Measurements from ENCODE around the gene ZC3H12C.

ZC3H12C gene

GRCh38 chr11:110169738-110170137 lies 76.5 kb downstream of the ZC3H12C start:
- Histone ChIP-seq H3K27me3 (ENCODE audit: control insufficient read depth in 1 of 2, insufficient read depth in 1 of 2, low read length in 2 of 2) (no peaks in the 10 kb centered on the region), H3K23ac (ENCODE audit: low read length in 2 of 2) (no peak overlapping the region), H3K36me3 (ENCODE audit: control insufficient read depth in 1 of 2, insufficient read depth in 2 of 2, low read depth in 1 of 2, low read length in 2 of 2) (peaks cover 9 to 12% of the 10 kb centered on the region in 2 experiments), H3K79me1 (replicated peaks; ENCODE audit: low read length, poor library complexity, severe bottlenecking) (peaks cover 9% of the 10 kb centered on the region), H3K14ac (ENCODE audit: low read length in 2 of 2) (no peak overlapping the region), H2BK5ac (ENCODE audit: low read depth, low read length, poor library complexity, severe bottlenecking) (no peak overlapping the region), H3K27ac (ENCODE audit: low read length, poor library complexity, severe bottlenecking) (no peak overlapping the region), H3K9ac (ENCODE audit: low read length) (no peak overlapping the region), H3K4me3 (ENCODE audit: insufficient read depth in 1 of 2, low read depth in 1 of 2, low read length in 2 of 2) (no peak overlapping the region), H2BK120ac (ENCODE audit: low read depth, low read length) (no peak overlapping the region), H3K4ac (ENCODE audit: low read depth in 1 of 2, low read length in 2 of 2) (no peak overlapping the region), H3K9me3 (ENCODE audit: control insufficient read depth, low read length) (no peaks in the 10 kb centered on the region), H2BK15ac (ENCODE audit: low read depth, poor library complexity, severe bottlenecking) (no peak overlapping the region), H3K4me2 (ENCODE audit: low read length, poor library complexity, severe bottlenecking) (no peak overlapping the region), H2AK5ac (ENCODE audit: low read length, severe bottlenecking) (no peak overlapping the region), H3K18ac (ENCODE audit: low read depth in 1 of 2, low read length in 2 of 2) (no peak overlapping the region), H3K4me1 (ENCODE audit: control insufficient read depth, insufficient read depth, low read depth, low read length) (no peaks in the 10 kb centered on the region), H2AFZ (ENCODE audit: low read depth, low read length) (no peak overlapping the region), H2BK12ac (ENCODE audit: low read length in 2 of 2) (no peak overlapping the region), H4K8ac (ENCODE audit: low read length) (no peak overlapping the region), H4K91ac (ENCODE audit: low read length) (no peak overlapping the region)
- WGBS = 92% methylated on average over 2 of the region's 2 CpGs
- no peak for DNase-seq

GRCh38 chr11:110172468-110173065 lies 79.4 kb downstream of the ZC3H12C start:
- Histone ChIP-seq H3K9ac (ENCODE audit: low read length) (no peak overlapping the region), H3K79me1 (replicated peaks; ENCODE audit: low read length, poor library complexity, severe bottlenecking) (peaks cover under 1% of the 10 kb centered on the region), H3K9me3 (ENCODE audit: control insufficient read depth, low read length) (no peaks in the 10 kb centered on the region), H2BK5ac (ENCODE audit: low read depth, low read length, poor library complexity, severe bottlenecking) (no peak overlapping the region), H3K18ac (ENCODE audit: low read depth in 1 of 2, low read length in 2 of 2) (no peak overlapping the region), H4K91ac (ENCODE audit: low read length) (no peak overlapping the region), H2AK5ac (ENCODE audit: low read length, severe bottlenecking) (no peak overlapping the region), H4K8ac (ENCODE audit: low read length) (no peak overlapping the region), H2BK120ac (ENCODE audit: low read depth, low read length) (no peak overlapping the region), H3K14ac (ENCODE audit: low read length in 2 of 2) (no peak overlapping the region), H3K4ac (ENCODE audit: low read depth in 1 of 2, low read length in 2 of 2) (no peak overlapping the region), H3K23ac (ENCODE audit: low read length in 2 of 2) (no peak overlapping the region), H3K4me1 (ENCODE audit: control insufficient read depth, insufficient read depth, low read depth, low read length) (peaks cover 5% of the 10 kb centered on the region), H3K4me3 (ENCODE audit: insufficient read depth in 1 of 2, low read depth in 1 of 2, low read length in 2 of 2) (no peak overlapping the region), H3K4me2 (ENCODE audit: low read length, poor library complexity, severe bottlenecking) (no peak overlapping the region), H2BK12ac (ENCODE audit: low read length in 2 of 2) (no peak overlapping the region), H3K36me3 (ENCODE audit: control insufficient read depth in 1 of 2, insufficient read depth in 2 of 2, low read depth in 1 of 2, low read length in 2 of 2) (no peaks in the 10 kb centered on the region), H3K27me3 (ENCODE audit: control insufficient read depth in 1 of 2, insufficient read depth in 1 of 2, low read length in 2 of 2) (no peaks in the 10 kb centered on the region), H2BK15ac (ENCODE audit: low read depth, poor library complexity, severe bottlenecking) (no peak overlapping the region), H2AFZ (ENCODE audit: low read depth, low read length) (no peak overlapping the region), H3K27ac (ENCODE audit: low read length, poor library complexity, severe bottlenecking) (no peak overlapping the region)
- WGBS = 86% methylated on average over 10 of the region's 11 CpGs
- no peak for DNase-seq

GRCh38 chr11:110173811-110174644 lies 80.8 kb downstream of the ZC3H12C start:
- Histone ChIP-seq H2BK5ac (ENCODE audit: low read depth, low read length, poor library complexity, severe bottlenecking) (no peak overlapping the region), H3K36me3 (ENCODE audit: control insufficient read depth in 1 of 2, insufficient read depth in 2 of 2, low read depth in 1 of 2, low read length in 2 of 2) (no peaks in the 10 kb centered on the region), H3K9ac (ENCODE audit: low read length) (peak overlapping the region; percentile 83), H2BK15ac (ENCODE audit: low read depth, poor library complexity, severe bottlenecking) (no peak overlapping the region), H3K18ac (ENCODE audit: low read depth in 1 of 2, low read length in 2 of 2) (no peak overlapping the region), H2AFZ (ENCODE audit: low read depth, low read length) (no peak overlapping the region), H3K79me1 (replicated peaks; ENCODE audit: low read length, poor library complexity, severe bottlenecking) (no peaks in the 10 kb centered on the region), H3K23ac (ENCODE audit: low read length in 2 of 2) (no peak overlapping the region), H2BK120ac (ENCODE audit: low read depth, low read length) (no peak overlapping the region), H3K4me1 (ENCODE audit: control insufficient read depth, insufficient read depth, low read depth, low read length) (peaks cover 5% of the 10 kb centered on the region), H3K4me2 (ENCODE audit: low read length, poor library complexity, severe bottlenecking) (peak overlapping the region; percentile 51), H4K8ac (ENCODE audit: low read length) (peak overlapping the region; percentile 70), H3K4me3 (ENCODE audit: insufficient read depth in 1 of 2, low read depth in 1 of 2, low read length in 2 of 2) (peak overlapping the region in 1 of 2 experiments; percentile 74), H3K4ac (ENCODE audit: low read depth in 1 of 2, low read length in 2 of 2) (no peak overlapping the region), H2AK5ac (ENCODE audit: low read length, severe bottlenecking) (no peak overlapping the region), H2BK12ac (ENCODE audit: low read length in 2 of 2) (no peak overlapping the region), H4K91ac (ENCODE audit: low read length) (no peak overlapping the region), H3K14ac (ENCODE audit: low read length in 2 of 2) (no peak overlapping the region), H3K27me3 (ENCODE audit: control insufficient read depth in 1 of 2, insufficient read depth in 1 of 2, low read length in 2 of 2) (no peaks in the 10 kb centered on the region), H3K9me3 (ENCODE audit: control insufficient read depth, low read length) (no peaks in the 10 kb centered on the region), H3K27ac (ENCODE audit: low read length, poor library complexity, severe bottlenecking) (peak overlapping the region; percentile 72)
- WGBS = 26% methylated on average over 12 of the region's 14 CpGs
- peak; percentile 59 for DNase-seq

- no peaks in the 10 kb centered on the region for H3K27me3 ChIP-seq (ENCODE audit: control insufficient read depth in 1 of 2, insufficient read depth in 1 of 2, low read length in 2 of 2)
- no peak overlapping the region for H3K18ac ChIP-seq (ENCODE audit: low read depth in 1 of 2, low read length in 2 of 2)
- peak overlapping the region; percentile 83 for H3K9ac ChIP-seq (ENCODE audit: low read length)
- no peak overlapping the region for H2BK5ac ChIP-seq (ENCODE audit: low read depth, low read length, poor library complexity, severe bottlenecking)
- no peak overlapping the region for H2BK120ac ChIP-seq (ENCODE audit: low read depth, low read length)
- H2BK12ac ChIP-seq (ENCODE audit: low read length in 2 of 2) = no peak overlapping the region
- WGBS = 74% methylated on average over 4 of the region's 6 CpGs
- no peak overlapping the region for H2BK15ac ChIP-seq (ENCODE audit: low read depth, poor library complexity, severe bottlenecking)
- no peak overlapping the region for H3K23ac ChIP-seq (ENCODE audit: low read length in 2 of 2)
- H2AK5ac ChIP-seq (ENCODE audit: low read length, severe bottlenecking) = peak overlapping the region; percentile 70
- no peak overlapping the region for H2AFZ ChIP-seq (ENCODE audit: low read depth, low read length)
- peak overlapping the region in 1 of 2 experiments; percentile 74 for H3K4me3 ChIP-seq (ENCODE audit: insufficient read depth in 1 of 2, low read depth in 1 of 2, low read length in 2 of 2)
- H3K4ac ChIP-seq (ENCODE audit: low read depth in 1 of 2, low read length in 2 of 2) = peak overlapping the region in 1 of 2 experiments; percentile 21
- H4K91ac ChIP-seq (ENCODE audit: low read length) = no peak overlapping the region
- H3K4me1 ChIP-seq (ENCODE audit: control insufficient read depth, insufficient read depth, low read depth, low read length) = peaks cover 5% of the 10 kb centered on the region
- H3K4me2 ChIP-seq (ENCODE audit: low read length, poor library complexity, severe bottlenecking) = no peak overlapping the region
- peak overlapping the region; percentile 72 for H3K27ac ChIP-seq (ENCODE audit: low read length, poor library complexity, severe bottlenecking)
- no peak overlapping the region for H3K14ac ChIP-seq (ENCODE audit: low read length in 2 of 2)
- DNase-seq = peak; percentile 26
- H3K9me3 ChIP-seq (ENCODE audit: control insufficient read depth, low read length) = no peaks in the 10 kb centered on the region
- H3K79me1 ChIP-seq (replicated peaks; ENCODE audit: low read length, poor library complexity, severe bottlenecking) = no peaks in the 10 kb centered on the region
- H4K8ac ChIP-seq (ENCODE audit: low read length) = no peak overlapping the region
- H3K36me3 ChIP-seq (ENCODE audit: control insufficient read depth in 1 of 2, insufficient read depth in 2 of 2, low read depth in 1 of 2, low read length in 2 of 2) = no peaks in the 10 kb centered on the region
Measured at GRCh38 chr11:110174645-110175310, 81.6 kb downstream of the ZC3H12C start.

Measured in mesenchymal stem cell (in vitro differentiated cells and primary cell).